ENCODE data around the gene SST. TPM values are rescaled to one million over a fixed set of nuclear protein-coding genes. Genes with fewer than 3 reads are reported as not detected.

Gene SST
- total RNA-seq, 1 donor, result not detected

DNA sequence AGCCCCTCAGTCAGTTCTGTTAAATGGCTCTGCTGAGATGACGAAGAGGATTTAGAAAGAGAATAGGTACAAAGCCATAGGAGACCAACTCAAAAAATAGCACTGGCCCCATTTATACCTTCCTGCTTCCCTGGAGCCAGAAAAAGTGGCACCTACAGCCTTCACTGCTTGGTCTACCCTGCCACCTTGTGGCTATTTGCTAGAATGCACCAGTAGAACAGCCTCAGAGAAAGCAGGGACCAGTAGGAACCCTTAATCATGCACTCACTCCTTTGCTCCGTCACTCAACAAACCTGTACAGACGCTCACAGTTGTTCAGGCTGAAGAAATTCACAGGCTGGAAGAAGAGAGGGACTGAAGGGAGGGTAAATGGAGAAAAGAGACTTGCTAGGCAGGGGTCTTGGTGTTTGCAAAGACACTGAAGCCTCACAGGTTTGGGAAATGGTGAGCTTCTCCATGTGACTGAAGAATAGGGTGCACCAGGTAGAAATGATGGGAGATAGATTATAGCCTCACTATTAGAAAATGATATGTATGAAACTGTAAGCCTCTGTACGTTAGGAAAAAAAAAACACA is 44.3 kb upstream of the SST start:
- H3K4me3 ChIP-seq (ENCODE audit: insufficient read depth, low read length), result no peak overlapping the region
- peak; percentile 76 for DNase-seq (ENCODE audit: insufficient read length, low spot score, missing footprints)

DNA sequence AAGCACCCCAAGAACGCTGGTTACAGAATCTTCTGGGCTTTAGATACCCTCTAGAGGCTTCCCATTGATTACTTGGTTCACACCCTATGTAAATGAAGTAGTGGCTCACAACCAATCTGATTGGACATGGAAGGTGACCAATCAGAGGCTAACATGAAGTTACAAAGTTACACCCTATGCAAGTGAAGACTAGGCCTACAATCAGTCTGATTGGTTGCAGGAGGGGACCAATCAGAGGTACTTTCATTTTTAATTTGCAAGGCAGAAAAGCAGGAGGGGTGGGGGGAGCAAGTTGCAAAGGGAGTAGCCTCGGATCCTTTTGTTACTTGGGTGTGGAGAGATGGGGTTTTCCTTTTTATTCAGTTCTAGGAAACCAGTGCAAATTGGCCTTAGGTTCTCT is 43.3 kb upstream of the SST start:
- H3K4me2 ChIP-seq (ENCODE audit: insufficient read depth, low read length), result peak overlapping the region; percentile 69
- H3K27me3 ChIP-seq (ENCODE audit: insufficient read depth, low read length), result no peaks in the 10 kb centered on the region
- H3K79me2 ChIP-seq (ENCODE audit: insufficient read depth, low read length), result no peaks in the 10 kb centered on the region
- H3K9me3 ChIP-seq (ENCODE audit: low read depth, low read length), result no peaks in the 10 kb centered on the region
- H3K27ac ChIP-seq (ENCODE audit: low read depth, low read length), result no peak overlapping the region
- DNase-seq (ENCODE audit: insufficient read length, low spot score, missing footprints), result no peak
- peak overlapping the region; percentile 67 for H2AFZ ChIP-seq (ENCODE audit: low read length)
- TF ChIP-seq, protein P1, sequence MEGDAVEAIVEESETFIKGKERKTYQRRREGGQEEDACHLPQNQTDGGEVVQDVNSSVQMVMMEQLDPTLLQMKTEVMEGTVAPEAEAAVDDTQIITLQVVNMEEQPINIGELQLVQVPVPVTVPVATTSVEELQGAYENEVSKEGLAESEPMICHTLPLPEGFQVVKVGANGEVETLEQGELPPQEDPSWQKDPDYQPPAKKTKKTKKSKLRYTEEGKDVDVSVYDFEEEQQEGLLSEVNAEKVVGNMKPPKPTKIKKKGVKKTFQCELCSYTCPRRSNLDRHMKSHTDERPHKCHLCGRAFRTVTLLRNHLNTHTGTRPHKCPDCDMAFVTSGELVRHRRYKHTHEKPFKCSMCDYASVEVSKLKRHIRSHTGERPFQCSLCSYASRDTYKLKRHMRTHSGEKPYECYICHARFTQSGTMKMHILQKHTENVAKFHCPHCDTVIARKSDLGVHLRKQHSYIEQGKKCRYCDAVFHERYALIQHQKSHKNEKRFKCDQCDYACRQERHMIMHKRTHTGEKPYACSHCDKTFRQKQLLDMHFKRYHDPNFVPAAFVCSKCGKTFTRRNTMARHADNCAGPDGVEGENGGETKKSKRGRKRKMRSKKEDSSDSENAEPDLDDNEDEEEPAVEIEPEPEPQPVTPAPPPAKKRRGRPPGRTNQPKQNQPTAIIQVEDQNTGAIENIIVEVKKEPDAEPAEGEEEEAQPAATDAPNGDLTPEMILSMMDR (IDR thresholded peaks at IDR 0.05; ENCODE audit: extremely low read depth, low read depth, low read length), result no peak
- H3K36me3 ChIP-seq (ENCODE audit: insufficient read depth, low read length), result no peaks in the 10 kb centered on the region
- no peaks in the 10 kb centered on the region for H4K20me1 ChIP-seq (ENCODE audit: insufficient read depth, low read length)
- H3K4me3 ChIP-seq (ENCODE audit: insufficient read depth, low read length), result peak overlapping the region; percentile 25
- peaks cover 4% of the 10 kb centered on the region for H3K4me1 ChIP-seq (ENCODE audit: insufficient read depth, low read length)

More for the DNA sequence above, 44.3 kb upstream of the SST start:
- Histone ChIP-seq H3K27me3 (ENCODE audit: insufficient read depth, low read length) (no peaks in the 10 kb centered on the region), H3K27ac (ENCODE audit: low read depth, low read length) (no peak overlapping the region), H3K9me3 (ENCODE audit: low read depth, low read length) (no peaks in the 10 kb centered on the region), H3K4me2 (ENCODE audit: insufficient read depth, low read length) (peak overlapping the region; percentile 69), H3K79me2 (ENCODE audit: insufficient read depth, low read length) (no peaks in the 10 kb centered on the region), H3K4me1 (ENCODE audit: insufficient read depth, low read length) (peaks cover 4% of the 10 kb centered on the region), H3K36me3 (ENCODE audit: insufficient read depth, low read length) (no peaks in the 10 kb centered on the region), H2AFZ (ENCODE audit: low read length) (no peak overlapping the region), H4K20me1 (ENCODE audit: insufficient read depth, low read length) (no peaks in the 10 kb centered on the region)
- TF ChIP-seq, protein P1 (IDR thresholded peaks at IDR 0.05; ENCODE audit: extremely low read depth, low read depth, low read length), result peak; percentile 98

DNA sequence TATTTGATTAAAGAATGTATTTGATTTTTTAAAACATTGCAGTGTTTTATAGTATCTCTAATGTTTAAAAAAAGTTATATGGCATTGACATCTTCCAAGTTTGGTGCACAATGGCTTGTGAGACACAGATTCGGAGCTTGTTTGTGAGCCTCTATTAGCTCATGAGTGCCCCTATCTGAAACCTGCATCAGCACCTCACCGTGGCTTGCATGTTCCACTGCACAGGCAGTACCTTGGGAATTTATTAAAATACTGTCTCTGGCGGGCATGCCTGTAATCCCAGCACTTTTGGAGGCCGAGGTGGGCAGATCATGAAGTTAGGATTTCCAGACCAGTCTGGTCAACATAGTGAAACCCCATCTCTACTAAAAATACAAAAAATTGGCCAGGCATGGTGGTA is 39.0 kb upstream of the SST start:
- H2AFZ ChIP-seq (ENCODE audit: low read length), result no peak overlapping the region
- no peak overlapping the region for H3K4me2 ChIP-seq (ENCODE audit: insufficient read depth, low read length)
- no peaks in the 10 kb centered on the region for H3K79me2 ChIP-seq (ENCODE audit: insufficient read depth, low read length)
- DNase-seq (ENCODE audit: insufficient read length, low spot score, missing footprints), result no peak
- H3K4me1 ChIP-seq (ENCODE audit: insufficient read depth, low read length), result peaks cover 4% of the 10 kb centered on the region
- no peaks in the 10 kb centered on the region for H3K27me3 ChIP-seq (ENCODE audit: insufficient read depth, low read length)
- H3K27ac ChIP-seq (ENCODE audit: low read depth, low read length), result no peak overlapping the region
- H3K36me3 ChIP-seq (ENCODE audit: insufficient read depth, low read length), result no peaks in the 10 kb centered on the region
- TF ChIP-seq, protein P1 (IDR thresholded peaks at IDR 0.05; ENCODE audit: extremely low read depth, low read depth, low read length), result peak; percentile 20
- H3K4me3 ChIP-seq (ENCODE audit: insufficient read depth, low read length), result no peak overlapping the region
- H3K9me3 ChIP-seq (ENCODE audit: low read depth, low read length), result no peaks in the 10 kb centered on the region
- H4K20me1 ChIP-seq (ENCODE audit: insufficient read depth, low read length), result no peaks in the 10 kb centered on the region

DNA sequence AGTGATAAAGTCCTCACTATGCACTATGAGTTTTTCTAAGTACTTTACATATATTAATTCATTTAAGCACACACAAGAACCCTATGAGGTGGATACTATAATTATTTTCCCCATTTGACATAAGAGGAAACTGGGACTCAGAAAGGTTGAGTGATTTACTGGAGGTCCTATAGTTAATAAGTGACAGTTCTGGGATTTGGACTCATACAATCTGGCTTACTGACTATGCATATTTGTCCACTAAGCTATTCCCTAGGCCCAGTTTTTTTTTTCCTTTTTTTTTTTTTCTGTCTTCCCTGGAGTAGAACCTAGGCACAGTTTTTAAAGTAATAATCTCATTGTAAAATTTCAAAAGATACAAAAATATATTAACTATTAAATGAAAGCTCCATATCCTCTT is 38.5 kb upstream of the SST start:
- no peaks in the 10 kb centered on the region for H3K79me2 ChIP-seq (ENCODE audit: insufficient read depth, low read length)
- H3K4me3 ChIP-seq (ENCODE audit: insufficient read depth, low read length), result no peak overlapping the region
- no peaks in the 10 kb centered on the region for H3K36me3 ChIP-seq (ENCODE audit: insufficient read depth, low read length)
- no peaks in the 10 kb centered on the region for H4K20me1 ChIP-seq (ENCODE audit: insufficient read depth, low read length)
- H3K9me3 ChIP-seq (ENCODE audit: low read depth, low read length), result no peaks in the 10 kb centered on the region
- H3K4me1 ChIP-seq (ENCODE audit: insufficient read depth, low read length), result peaks cover under 1% of the 10 kb centered on the region
- H3K27ac ChIP-seq (ENCODE audit: low read depth, low read length), result no peak overlapping the region
- TF ChIP-seq, protein P1 (IDR thresholded peaks at IDR 0.05; ENCODE audit: extremely low read depth, low read depth, low read length), result no peak
- H3K27me3 ChIP-seq (ENCODE audit: insufficient read depth, low read length), result no peaks in the 10 kb centered on the region
- no peak overlapping the region for H3K4me2 ChIP-seq (ENCODE audit: insufficient read depth, low read length)
- DNase-seq (ENCODE audit: insufficient read length, low spot score, missing footprints), result no peak
- no peak overlapping the region for H2AFZ ChIP-seq (ENCODE audit: low read length)

Measured in osteoblast (primary cell).